GM12878 (cell line): Measurements from ENCODE around the gene RNF38. TPM values are rescaled to one million over a fixed set of nuclear protein-coding genes. Genes with fewer than 3 reads are reported as not detected.
"Not testable (repeated sequence)": the region's sequence is repeated elsewhere in the genome, so short reads cannot be mapped to it uniquely, and the experiment has no call there.

Experiments used
- ATAC-seq: fragments of 200-7000 bp; cut with Tn5 transposase; 3 replicates; pipeline ENCODE4 v1.9.1; 2020; ENCODE audit warnings: mild to moderate bottlenecking, moderate library complexity
- BruUV-seq: library from RNA; stranded (reverse); fragments of 400-500 nt; replicated peaks from 2 replicates; lab custom pipeline; 2021; lab: Mats Ljungman, UMichigan
- CTCF ChIA-PET: fragments of 300-600 bp; sonication (Branson Sonifier 250); formaldehyde crosslinking; extraction: SDS; loops from one replicate; lab custom pipeline; 2021; ENCODE audit warnings: inconsistent platforms; lab: Yijun Ruan, JAX
- POLR2A ChIA-PET: fragments of 350-600 bp; formaldehyde crosslinking; extraction: SDS; loops from one replicate; lab custom pipeline; 2021; ENCODE audit warnings: inconsistent platforms; lab: Charles Lee
- RAD21 ChIA-PET: fragments of 300-600 bp; sonication (Branson Sonifier 250); formaldehyde crosslinking; loops from one replicate; lab custom pipeline; 2023; ENCODE audit warnings: antibody characterized with exemption; ENCODE audit not compliant: unreplicated experiment; lab: Charles Lee
- SMC1A ChIA-PET: fragments of 300-600 bp; sonication (Branson Sonifier 250); formaldehyde crosslinking; loops from one replicate; lab custom pipeline; 2023; ENCODE audit not compliant: unreplicated experiment, uncharacterized antibody; lab: Charles Lee
- DNase-seq: peaks from one replicate; pipeline ENCODE4 v3.0.0-alpha.2; 2011; ENCODE audit warnings: low read depth, low spot score
- FAIRE-seq: peaks from 3 replicates; lab custom pipeline; 2011; peaks lifted over from hg19 to GRCh38; lab: Jason Lieb, UNC
- H2AFZ ChIP-seq: 2 replicates; pipeline ENCODE4 v1.6.0; 2011; ENCODE audit warnings: low read depth, low read length, control low read depth; ENCODE audit not compliant: control insufficient read depth
- H3K27ac ChIP-seq: 2 replicates; pipeline ENCODE4 v1.5.1; 2011; ENCODE audit warnings: control low read depth; ENCODE audit not compliant: control insufficient read depth, insufficient read depth
- H3K27me3 ChIP-seq, 2 experiments: replicated peaks in 1 of 2; 2 replicates each; pipeline versions ENCODE4 v1.6.0 to v1.6.1; 2011; ENCODE audit warnings: low read length in 1 of 2; ENCODE audit not compliant: control insufficient read depth in 2 of 2, insufficient read depth in 2 of 2
- H3K36me3 ChIP-seq, 2 experiments: 2 replicates each; pipeline ENCODE4 v1.5.1; 2011; ENCODE audit warnings: low read length in 1 of 2; ENCODE audit not compliant: control insufficient read depth in 2 of 2, insufficient read depth in 2 of 2
- H3K4me1 ChIP-seq: 2 replicates; pipeline ENCODE4 v1.6.1; 2011; ENCODE audit warnings: mild to moderate bottlenecking, low read length, moderate library complexity, mixed read lengths; ENCODE audit not compliant: control insufficient read depth, insufficient read depth
- H3K4me2 ChIP-seq: 2 replicates; pipeline ENCODE4 v1.6.0; 2011; ENCODE audit warnings: control low read depth; ENCODE audit not compliant: control insufficient read depth, insufficient read depth
- H3K4me3 ChIP-seq: fragments of 200-600 bp; sonication (generic); 2 replicates; pipeline ENCODE4 v1.5.1; 2016
- H3K79me2 ChIP-seq: 2 replicates; pipeline ENCODE4 v1.6.0; 2011; ENCODE audit warnings: low read length; ENCODE audit not compliant: control insufficient read depth, insufficient read depth
- H3K9ac ChIP-seq: 2 replicates; pipeline ENCODE4 v1.8.0; 2011; ENCODE audit warnings: low read length, control low read depth, mixed read lengths; ENCODE audit not compliant: control insufficient read depth, insufficient read depth
- H3K9me3 ChIP-seq: replicated peaks from 3 replicates; pipeline ENCODE4 v1.5.1; 2011; ENCODE audit warnings: mild to moderate bottlenecking, low read length; ENCODE audit not compliant: control insufficient read depth, insufficient read depth
- H4K20me1 ChIP-seq: 2 replicates; pipeline ENCODE4 v1.6.0; 2011; ENCODE audit not compliant: control insufficient read depth, insufficient read depth
- BACH1 ChIP-seq: fragments of 450-650 bp; IDR thresholded peaks from 2 replicates; pipeline ENCODE4 v1.6.1; 2017; ENCODE audit warnings: mild to moderate bottlenecking, borderline replicate concordance
- CREM ChIP-seq: IDR thresholded peaks from 2 replicates; pipeline ENCODE4 v1.6.1; 2014; ENCODE audit warnings: antibody characterized with exemption, low read depth
- EP300 ChIP-seq, 2 experiments: fragments of 150-350 bp in 1 of 2; IDR thresholded peaks; 2 replicates each; pipeline ENCODE4 v1.6.1; 2011 to 2012; ENCODE audit warnings: low read depth in 2 of 2, low read length in 2 of 2, borderline replicate concordance in 1 of 2, improper control_type of control experiment in 1 of 2, inconsistent platforms in 1 of 2; ENCODE audit not compliant: control insufficient read depth in 1 of 2
- ETV6 ChIP-seq, 2 experiments: fragments of 450-650 bp in 1 of 2; IDR thresholded peaks in 1 of 2; conservative IDR thresholded peaks in 1 of 2; 2 replicates each; pipeline ENCODE4 v1.6.1; 2014; ENCODE audit warnings: antibody characterized with exemption in 1 of 2, borderline replicate concordance in 1 of 2, low read depth in 1 of 2, mild to moderate bottlenecking in 1 of 2, moderate library complexity in 1 of 2
- MEF2A ChIP-seq: IDR thresholded peaks from 2 replicates; pipeline ENCODE4 v1.6.1; 2011; ENCODE audit warnings: low read depth, mild to moderate bottlenecking, low read length, moderate library complexity; ENCODE audit not compliant: insufficient read depth
- MYB ChIP-seq: fragments of 150-350 bp; IDR thresholded peaks from 2 replicates; pipeline ENCODE4 v1.6.1; 2014; ENCODE audit warnings: mild to moderate bottlenecking, low read depth, low read length, borderline replicate concordance
- RFX5 ChIP-seq: IDR thresholded peaks from 2 replicates; pipeline ENCODE4 v1.6.1; 2011; ENCODE audit warnings: low read depth, low read length, improper control_type of control experiment
- RUNX3 ChIP-seq: IDR thresholded peaks from 2 replicates; pipeline ENCODE4 v1.6.1; 2012; ENCODE audit warnings: low read length, inconsistent platforms
- ZNF384 ChIP-seq: IDR thresholded peaks from 2 replicates; pipeline ENCODE4 v1.6.1; 2012; ENCODE audit warnings: low read depth, mild to moderate bottlenecking, low read length, improper control_type of control experiment, borderline replicate concordance
- WGBS: methylation state at CpG from one replicate; pipeline ENCODE4 v1.1.6; 2016; ENCODE audit warnings: low lambda C conversion rate; ENCODE audit not compliant: insufficient replicate concordance, insufficient coverage; ENCODE audit errors: missing lambda C conversion rate; 5-methylcytosine and 5-hydroxymethylcytosine counted together
- in situ Hi-C: fragments of 300-500 bp; cut with MboI; formaldehyde crosslinking; loops from 9 replicates; pipeline ENCODE4 v1.14.3; 2018; ENCODE audit warnings: mixed read lengths
- intact Hi-C: fragments of 100-400 bp; cut with micrococcal nuclease; formaldehyde crosslinking; loops from one replicate; pipeline ENCODE4 v1.14.2; 2022; ENCODE audit not compliant: unreplicated experiment
- polyA plus RNA-seq, 11 experiments: library from polyadenylated mRNA; depleted of rRNA in 4 of 11; unstranded in 6 of 11; stranded (reverse) in 5 of 11; fragments of >200 nt; fragmentation: Nextera tagmentation in 4 of 11; fragmentation: Illumina TruSeq in 1 of 11; extraction: Ambion mirVana in 4 of 11; extraction: Trizol in 1 of 11; gene quantifications; 1 replicate in 1 of 11; 2 replicates in 10 of 11; pipeline versions ENCODE4 v1.2.1 to v1.2.3, GENCODE V29; 2011 to 2016; ENCODE audit warnings: inconsistent platforms in 2 of 11, missing spikeins in 2 of 11, low read depth in 1 of 11
- total RNA-seq, 4 experiments: library from RNA; depleted of rRNA in 3 of 4; stranded (reverse); fragments of >200 nt in 3 of 4; fragmentation: Illumina TruSeq in 1 of 4; extraction: Trizol in 1 of 4; gene quantifications; 2 replicates each; pipeline versions ENCODE4 v1.2.1 to v1.2.3, GENCODE V29; 2013 to 2021
- TF ChIP-seq, protein P1 (sequence below): fragments of 150-350 bp; IDR thresholded peaks from 2 replicates; pipeline ENCODE4 v1.6.1; 2014; ENCODE audit warnings: mild to moderate bottlenecking, low read depth, low read length

The RNF38 gene
- total and polyA plus RNA-seq, 10 of the 15 experiments (the other 5 are each of a cell fraction or from before 2014, with no cell fraction given), result 5.1 to 34.7 (median 12.7) TPM

DNA sequence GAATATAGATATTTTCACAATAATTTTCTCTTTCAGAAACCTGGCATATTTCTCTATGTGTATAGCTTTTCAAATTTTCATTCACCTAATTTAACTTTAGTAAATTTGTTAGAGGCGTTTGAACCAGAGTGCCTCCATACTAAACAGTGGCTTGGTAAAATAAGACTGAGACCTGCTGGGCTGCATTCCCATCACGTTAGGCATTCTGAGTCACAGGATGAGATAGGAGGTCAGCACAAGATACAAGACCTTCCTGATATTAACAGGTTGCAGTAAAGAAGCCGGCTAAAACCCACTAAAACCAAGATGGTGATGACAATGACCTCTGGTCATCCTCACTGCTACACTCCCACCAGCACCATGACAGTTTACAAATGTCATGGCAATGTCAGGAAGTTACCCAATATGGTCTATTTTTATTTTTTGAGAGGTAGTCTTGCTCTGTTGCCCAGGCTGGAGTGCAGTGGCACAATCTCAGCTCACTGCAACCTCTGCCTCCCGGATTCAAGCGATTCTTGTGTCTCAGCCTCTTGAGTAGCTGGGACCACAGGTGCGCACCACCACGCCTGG is 13.6 kb downstream of the RNF38 start:
- 0 out of 2 replicates have a peak, but pooled peaks have one; percentile 10 for TF ChIP-seq RUNX3
- in situ Hi-C loops, ATAC-seq, H3K27ac ChIP-seq, intact Hi-C loops, POLR2A ChIA-PET, H4K20me1 ChIP-seq, BruUV-seq, H3K9me3 ChIP-seq, DNase-seq, H2AFZ ChIP-seq, H3K27me3 ChIP-seq, H3K4me3 ChIP-seq, FAIRE-seq, H3K4me2 ChIP-seq, RAD21 ChIA-PET, H3K9ac ChIP-seq, H3K36me3 ChIP-seq: not testable (repeated sequence)
- ChIA-PET CTCF (interaction anchor here (0.9 kb wide), 1 partner anchor 366 kb away, joined by 3 read pairs; no protein-coding TSS in a partner anchor), SMC1A (interaction anchor here (1.1 to 2.2 kb wide), 3 partner anchors 11 to 168 kb away, joined by 3 to 8 read pairs (median 5); no protein-coding TSS in a partner anchor)
- Histone ChIP-seq H3K79me2 (peaks cover 69% of the 10 kb centered on the region), H3K4me1 (peaks cover 36% of the 10 kb centered on the region)
- 43% methylated on average over 7 of the region's 7 CpGs for WGBS

GRCh38 chr9:36382484-36382883 is 17.6 kb downstream of the RNF38 start:
- H3K27ac ChIP-seq, result peak overlapping the region; percentile 55; the same call in 1 of the 2 replicates
- POLR2A ChIA-PET, result no interaction called here

More at GRCh38 chr9:36382484-36382883, 17.6 kb downstream of the RNF38 start:
- ChIA-PET RAD21 (interaction anchor here (0.8 kb wide), 1 partner anchor 25 kb away, joined by 3 read pairs; no protein-coding TSS in a partner anchor), CTCF (interaction anchor here (0.8 to 2.0 kb wide), 2 partner anchors 10 to 25 kb away, joined by 3 to 9 read pairs; no protein-coding TSS in a partner anchor), SMC1A (no interaction called here)
- Histone ChIP-seq H3K36me3 (peaks cover 0 to 2% of the 10 kb centered on the region in 2 experiments; a peak in 1 of 4 replicates), H3K4me2 (peak overlapping the region; percentile 85; the same call in 1 of the 2 replicates), H3K4me1 (peaks cover 38% of the 10 kb centered on the region), H4K20me1 (no peaks in the 10 kb centered on the region), H3K9ac (peak overlapping the region; percentile 40), H2AFZ (no peak overlapping the region), H3K79me2 (peaks cover 76% of the 10 kb centered on the region), H3K4me3 (no peak overlapping the region), H3K9me3 (no peaks in the 10 kb centered on the region; the same call in 2 of the 3 replicates), H3K27me3 (no peaks in the 10 kb centered on the region)
- TF ChIP-seq CREM, result no peak
- TF ChIP-seq MYB, result no peak
- no peak for TF ChIP-seq MEF2A
- TF ChIP-seq RFX5, result no peak
- no peak for TF ChIP-seq ETV6 (conservative IDR thresholded peaks at IDR 0.05 in 1 of 2, IDR thresholded peaks at IDR 0.05 in 1 of 2; ENCODE audit: borderline replicate concordance in 1 of 2, low read depth in 1 of 2)
- TF ChIP-seq, protein P1, sequence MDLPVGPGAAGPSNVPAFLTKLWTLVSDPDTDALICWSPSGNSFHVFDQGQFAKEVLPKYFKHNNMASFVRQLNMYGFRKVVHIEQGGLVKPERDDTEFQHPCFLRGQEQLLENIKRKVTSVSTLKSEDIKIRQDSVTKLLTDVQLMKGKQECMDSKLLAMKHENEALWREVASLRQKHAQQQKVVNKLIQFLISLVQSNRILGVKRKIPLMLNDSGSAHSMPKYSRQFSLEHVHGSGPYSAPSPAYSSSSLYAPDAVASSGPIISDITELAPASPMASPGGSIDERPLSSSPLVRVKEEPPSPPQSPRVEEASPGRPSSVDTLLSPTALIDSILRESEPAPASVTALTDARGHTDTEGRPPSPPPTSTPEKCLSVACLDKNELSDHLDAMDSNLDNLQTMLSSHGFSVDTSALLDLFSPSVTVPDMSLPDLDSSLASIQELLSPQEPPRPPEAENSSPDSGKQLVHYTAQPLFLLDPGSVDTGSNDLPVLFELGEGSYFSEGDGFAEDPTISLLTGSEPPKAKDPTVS, result no peak
- no peak for TF ChIP-seq ZNF384
- TF ChIP-seq EP300 (IDR thresholded peaks at IDR 0.05; ENCODE audit: borderline replicate concordance in 1 of 2, control insufficient read depth in 1 of 2, low read depth in 2 of 2, low read length in 2 of 2), result no peak
- no peak for TF ChIP-seq BACH1
- in situ Hi-C loops (no loop called here), intact Hi-C loops (no loop called here)
- FAIRE-seq, result no peak
- peak; percentile 12; the same call in 1 of the 3 replicates for ATAC-seq
- no peak for DNase-seq
- BruUV-seq, result no TSS peak
